HEK293T (cell line): Measurements from ENCODE around the gene ALKBH3.

Experiments
- CTBP1 ChIP-seq: fragments of 450-650 bp; IDR thresholded peaks from 2 replicates; pipeline ENCODE4 v1.6.1; 2016; ENCODE audit warnings: borderline replicate concordance
- ELF4 ChIP-seq: fragments of 450-650 bp; IDR thresholded peaks from 2 replicates; pipeline ENCODE4 v1.6.1; 2017; ENCODE audit warnings: antibody characterized with exemption
- HDGF ChIP-seq: fragments of 450-650 bp; IDR thresholded peaks from 2 replicates; pipeline ENCODE4 v1.6.1; 2017; ENCODE audit warnings: antibody characterized with exemption, borderline replicate concordance
- SP1 ChIP-seq: fragments of 450-650 bp; IDR thresholded peaks from 2 replicates; pipeline ENCODE4 v1.6.1; 2017
- SUZ12 ChIP-seq: fragments of 450-650 bp; IDR thresholded peaks from 2 replicates; pipeline ENCODE4 v1.6.1; 2016; ENCODE audit warnings: mild to moderate bottlenecking
- TARDBP ChIP-seq: fragments of 450-650 bp; IDR thresholded peaks from 2 replicates; pipeline ENCODE4 v1.6.1; 2016
- ZNF384 ChIP-seq: fragments of 450-650 bp; IDR thresholded peaks from 2 replicates; pipeline ENCODE4 v1.6.1; 2016

GRCh38 chr11:43968719-43969118 is 88.1 kb downstream of the ALKBH3 start:
- TF ChIP-seq ZNF384 (no peak), TARDBP (no peak), CTBP1 (no peak), HDGF (no peak), SUZ12 (no peak), ELF4 (no peak), SP1 (no peak)
